ENCODE results near the gene MLLT11. TPM values are rescaled to one million over a fixed set of nuclear protein-coding genes. Genes with fewer than 3 reads are reported as not detected.

MLLT11 gene
- polyA plus RNA-seq, 2 donors: 0.72 to 1.5 TPM

- 51 to 60% methylated on average over 6 of the region's 6 CpGs for WGBS, 2 donors
- Histone ChIP-seq H3K27me3 (ENCODE audit: control insufficient read depth in 1 of 2, insufficient read depth in 2 of 2, low read length in 2 of 2) (no peaks in the 10 kb centered on the region), H3K4me3 (ENCODE audit: low read depth in 1 of 2, low read length in 2 of 2) (peak overlapping the region; percentile 24 to 67), H3K36me3 (ENCODE audit: control insufficient read depth in 2 of 2, insufficient read depth in 2 of 2, low read length in 1 of 2) (peaks cover 6 to 11% of the 10 kb centered on the region in 2 donors), H3K4me1 (ENCODE audit: control insufficient read depth in 2 of 2, insufficient read depth in 2 of 2, low read length in 1 of 2) (peaks cover 3 to 4% of the 10 kb centered on the region in 2 donors), H3K27ac (ENCODE audit: low read depth in 2 of 2, low read length in 1 of 2) (peak overlapping the region; percentile 82 to 83), H3K9me3 (ENCODE audit: control insufficient read depth in 2 of 2, insufficient read depth in 1 of 2, low read depth in 1 of 2, low read length in 1 of 2) (no peaks in the 10 kb centered on the region)
These were observed 23.2 kb upstream of the MLLT11 start for GRCh38 chr1:151037032-151037431.

- no peaks in the 10 kb centered on the region for H3K9me3 ChIP-seq (ENCODE audit: control insufficient read depth in 2 of 2, insufficient read depth in 1 of 2, low read depth in 1 of 2, low read length in 1 of 2)
- H3K4me1 ChIP-seq (ENCODE audit: control insufficient read depth in 2 of 2, insufficient read depth in 2 of 2, low read length in 1 of 2): peaks cover 3 to 4% of the 10 kb centered on the region in 2 donors
- WGBS, 2 donors: 92% methylated on average over 3 of the region's 3 CpGs
- H3K4me3 ChIP-seq (ENCODE audit: low read depth in 1 of 2, low read length in 2 of 2): no peak overlapping the region
- H3K27me3 ChIP-seq (ENCODE audit: control insufficient read depth in 1 of 2, insufficient read depth in 2 of 2, low read length in 2 of 2): no peaks in the 10 kb centered on the region
- no peak overlapping the region for H3K27ac ChIP-seq (ENCODE audit: low read depth in 2 of 2, low read length in 1 of 2)
- peaks cover 3 to 12% of the 10 kb centered on the region in 2 donors for H3K36me3 ChIP-seq (ENCODE audit: control insufficient read depth in 2 of 2, insufficient read depth in 2 of 2, low read length in 1 of 2)
These were observed 20.7 kb upstream of the MLLT11 start for GRCh38 chr1:151039521-151039920.

- Histone ChIP-seq H3K36me3 (ENCODE audit: control insufficient read depth in 2 of 2, insufficient read depth in 2 of 2, low read length in 1 of 2) (peaks cover 0 to 13% of the 10 kb centered on the region in 2 donors), H3K9me3 (ENCODE audit: control insufficient read depth in 2 of 2, insufficient read depth in 1 of 2, low read depth in 1 of 2, low read length in 1 of 2) (no peaks in the 10 kb centered on the region), H3K27ac (ENCODE audit: low read depth in 2 of 2, low read length in 1 of 2) (no peak overlapping the region), H3K4me1 (ENCODE audit: control insufficient read depth in 2 of 2, insufficient read depth in 2 of 2, low read length in 1 of 2) (peaks cover 0 to 4% of the 10 kb centered on the region in 2 donors), H3K4me3 (ENCODE audit: low read depth in 1 of 2, low read length in 2 of 2) (no peak overlapping the region), H3K27me3 (ENCODE audit: control insufficient read depth in 1 of 2, insufficient read depth in 2 of 2, low read length in 2 of 2) (no peaks in the 10 kb centered on the region)
- 91 to 92% methylated on average over 1 of the region's 1 CpG for WGBS, 2 donors
These were observed 17.0 kb upstream of the MLLT11 start for GRCh38 chr1:151043163-151043562.

- no peaks in the 10 kb centered on the region for H3K27me3 ChIP-seq (ENCODE audit: control insufficient read depth in 1 of 2, insufficient read depth in 2 of 2, low read length in 2 of 2)
- peak within 1 kb of the TSS; percentile 76 to 85 for H3K27ac ChIP-seq (ENCODE audit: low read depth in 2 of 2, low read length in 1 of 2)
- WGBS, 2 donors: 0 to 1% methylated on average over 26 to 29 of the region's 29 CpGs
- peaks cover 2 to 3% of the 10 kb centered on the region in 2 donors for H3K4me1 ChIP-seq (ENCODE audit: control insufficient read depth in 2 of 2, insufficient read depth in 2 of 2, low read length in 1 of 2)
- H3K36me3 ChIP-seq (ENCODE audit: control insufficient read depth in 2 of 2, insufficient read depth in 2 of 2, low read length in 1 of 2): peaks cover 0 to 15% of the 10 kb centered on the region in 2 donors
- no peaks in the 10 kb centered on the region for H3K9me3 ChIP-seq (ENCODE audit: control insufficient read depth in 2 of 2, insufficient read depth in 1 of 2, low read depth in 1 of 2, low read length in 1 of 2)
- peak within 1 kb of the TSS; percentile 53 to 61 for H3K4me3 ChIP-seq (ENCODE audit: low read depth in 1 of 2, low read length in 2 of 2)
These were observed 12.6 kb upstream of the MLLT11 start, which contains the start of gene C1orf56 for GRCh38 chr1:151047591-151047924. Gene C1orf56, plus strand, starts transcription at chr1:151047751. Its CDS starts 97 bp downstream, at chr1:151047848.

- H3K4me3 ChIP-seq (ENCODE audit: low read depth in 1 of 2, low read length in 2 of 2): peak overlapping the region; percentile 53 to 61
- 1 to 2% methylated on average over 47 to 48 of the region's 48 CpGs for WGBS, 2 donors
- peak overlapping the region; percentile 76 to 85 for H3K27ac ChIP-seq (ENCODE audit: low read depth in 2 of 2, low read length in 1 of 2)
- no peaks in the 10 kb centered on the region for H3K9me3 ChIP-seq (ENCODE audit: control insufficient read depth in 2 of 2, insufficient read depth in 1 of 2, low read depth in 1 of 2, low read length in 1 of 2)
- peaks cover 2 to 18% of the 10 kb centered on the region in 2 donors for H3K36me3 ChIP-seq (ENCODE audit: control insufficient read depth in 2 of 2, insufficient read depth in 2 of 2, low read length in 1 of 2)
- peaks cover 2 to 3% of the 10 kb centered on the region in 2 donors for H3K4me1 ChIP-seq (ENCODE audit: control insufficient read depth in 2 of 2, insufficient read depth in 2 of 2, low read length in 1 of 2)
- no peaks in the 10 kb centered on the region for H3K27me3 ChIP-seq (ENCODE audit: control insufficient read depth in 1 of 2, insufficient read depth in 2 of 2, low read length in 2 of 2)
These were observed 12.1 kb upstream of the MLLT11 start for GRCh38 chr1:151047925-151048644.

GRCh38 chr1:151048645-151049032, 11.6 kb upstream of the MLLT11 start:
- peak overlapping the region in 1 of 2 donors; percentile 61 for H3K4me3 ChIP-seq (ENCODE audit: low read depth in 1 of 2, low read length in 2 of 2)
- H3K4me1 ChIP-seq (ENCODE audit: control insufficient read depth in 2 of 2, insufficient read depth in 2 of 2, low read length in 1 of 2): peaks cover 2 to 3% of the 10 kb centered on the region in 2 donors
- no peaks in the 10 kb centered on the region for H3K9me3 ChIP-seq (ENCODE audit: control insufficient read depth in 2 of 2, insufficient read depth in 1 of 2, low read depth in 1 of 2, low read length in 1 of 2)
- WGBS, 2 donors: 11 to 17% methylated on average over 3 of the region's 3 CpGs
- H3K27ac ChIP-seq (ENCODE audit: low read depth in 2 of 2, low read length in 1 of 2): peak overlapping the region; percentile 44 to 85
- no peaks in the 10 kb centered on the region for H3K27me3 ChIP-seq (ENCODE audit: control insufficient read depth in 1 of 2, insufficient read depth in 2 of 2, low read length in 2 of 2)
- peaks cover 3 to 15% of the 10 kb centered on the region in 2 donors for H3K36me3 ChIP-seq (ENCODE audit: control insufficient read depth in 2 of 2, insufficient read depth in 2 of 2, low read length in 1 of 2)

- Histone ChIP-seq H3K9me3 (ENCODE audit: control insufficient read depth in 2 of 2, insufficient read depth in 1 of 2, low read depth in 1 of 2, low read length in 1 of 2) (no peaks in the 10 kb centered on the region), H3K4me1 (ENCODE audit: control insufficient read depth in 2 of 2, insufficient read depth in 2 of 2, low read length in 1 of 2) (peaks cover 2 to 3% of the 10 kb centered on the region in 2 donors), H3K27ac (ENCODE audit: low read depth in 2 of 2, low read length in 1 of 2) (peak overlapping the region in 1 of 2 donors; percentile 53), H3K36me3 (ENCODE audit: control insufficient read depth in 2 of 2, insufficient read depth in 2 of 2, low read length in 1 of 2) (peaks cover 3 to 20% of the 10 kb centered on the region in 2 donors), H3K27me3 (ENCODE audit: control insufficient read depth in 1 of 2, insufficient read depth in 2 of 2, low read length in 2 of 2) (no peaks in the 10 kb centered on the region), H3K4me3 (ENCODE audit: low read depth in 1 of 2, low read length in 2 of 2) (no peak overlapping the region)
- WGBS, 2 donors: 78 to 86% methylated on average over 5 of the region's 5 CpGs
These were observed 10.7 kb upstream of the MLLT11 start for GRCh38 chr1:151049458-151049857.

- peaks cover 2 to 5% of the 10 kb centered on the region in 2 donors for H3K4me1 ChIP-seq (ENCODE audit: control insufficient read depth in 2 of 2, insufficient read depth in 2 of 2, low read length in 1 of 2)
- H3K9me3 ChIP-seq (ENCODE audit: control insufficient read depth in 2 of 2, insufficient read depth in 1 of 2, low read depth in 1 of 2, low read length in 1 of 2): no peaks in the 10 kb centered on the region
- no peak overlapping the region for H3K4me3 ChIP-seq (ENCODE audit: low read depth in 1 of 2, low read length in 2 of 2)
- H3K27me3 ChIP-seq (ENCODE audit: control insufficient read depth in 1 of 2, insufficient read depth in 2 of 2, low read length in 2 of 2): no peaks in the 10 kb centered on the region
- WGBS, 2 donors: 82 to 89% methylated on average over 2 of the region's 2 CpGs
- H3K27ac ChIP-seq (ENCODE audit: low read depth in 2 of 2, low read length in 1 of 2): no peak overlapping the region
- H3K36me3 ChIP-seq (ENCODE audit: control insufficient read depth in 2 of 2, insufficient read depth in 2 of 2, low read length in 1 of 2): peaks cover 3 to 22% of the 10 kb centered on the region in 2 donors
These were observed 10.0 kb upstream of the MLLT11 start for GRCh38 chr1:151050051-151050688.

GRCh38 chr1:151051356-151052009, 8.7 kb upstream of the MLLT11 start:
- Histone ChIP-seq H3K27ac (ENCODE audit: low read depth in 2 of 2, low read length in 1 of 2) (no peak overlapping the region), H3K36me3 (ENCODE audit: control insufficient read depth in 2 of 2, insufficient read depth in 2 of 2, low read length in 1 of 2) (peaks cover 7 to 29% of the 10 kb centered on the region in 2 donors)

More at GRCh38 chr1:151051356-151052009, 8.7 kb upstream of the MLLT11 start:
- WGBS, 2 donors: 73 to 80% methylated on average over 2 of the region's 2 CpGs
- Histone ChIP-seq H3K4me1 (ENCODE audit: control insufficient read depth in 2 of 2, insufficient read depth in 2 of 2, low read length in 1 of 2) (peaks cover 2 to 10% of the 10 kb centered on the region in 2 donors), H3K4me3 (ENCODE audit: low read depth in 1 of 2, low read length in 2 of 2) (no peak overlapping the region), H3K27me3 (ENCODE audit: control insufficient read depth in 1 of 2, insufficient read depth in 2 of 2, low read length in 2 of 2) (no peaks in the 10 kb centered on the region), H3K9me3 (ENCODE audit: control insufficient read depth in 2 of 2, insufficient read depth in 1 of 2, low read depth in 1 of 2, low read length in 1 of 2) (no peaks in the 10 kb centered on the region)
